Caco-2 (cell line): Measurements from ENCODE around the gene IFNW1. TPM values are rescaled to one million over a fixed set of nuclear protein-coding genes. Genes with fewer than 3 reads are reported as not detected.
A peak's percentile ranks its signal among the peaks of the same experiment; 100 is the strongest.

Source experiments
- BruUV-seq: library from RNA; stranded (reverse); fragments of 400-500 nt; replicated peaks from 2 replicates; lab custom pipeline; 2021; lab: Mats Ljungman, UMichigan
- CTCF ChIA-PET: fragments of 300-600 bp; sonication (Branson Sonifier 250); formaldehyde crosslinking; loops from one replicate; lab custom pipeline; 2022; ENCODE audit warnings: antibody characterized with exemption; lab: Charles Lee
- POLR2A ChIA-PET: fragments of 300-600 bp; sonication (Branson Sonifier 250); formaldehyde crosslinking; loops from one replicate; lab custom pipeline; 2022; ENCODE audit warnings: antibody characterized with exemption; lab: Charles Lee
- DNase-seq, 2 experiments: peaks; one replicate each; pipeline versions ENCODE4 v3.0.0 to v3.0.0-alpha.2; 2020 to 2022
- H3K27me3 ChIP-seq: replicated peaks from 2 replicates; pipeline ENCODE4 v1.6.0; 2011; ENCODE audit warnings: low read length; ENCODE audit not compliant: control insufficient read depth, insufficient read depth
- H3K36me3 ChIP-seq: 2 replicates; pipeline ENCODE4 v1.5.1; 2011; ENCODE audit warnings: low read length; ENCODE audit not compliant: control insufficient read depth, insufficient read depth
- H3K4me1 ChIP-seq: fragments of 250-450 bp; sonication (Bioruptor Pico); 2 replicates; pipeline ENCODE4 v1.5.1; 2020; ENCODE audit warnings: mild to moderate bottlenecking
- H3K4me3 ChIP-seq: 2 replicates; pipeline ENCODE4 v1.5.1; 2011; ENCODE audit warnings: low read depth, mild to moderate bottlenecking, control low read depth, low read length
- H3K9me3 ChIP-seq: fragments of 250-450 bp; sonication (Bioruptor Pico); 2 replicates; pipeline ENCODE4 v1.5.1; 2020; ENCODE audit warnings: mild to moderate bottlenecking, moderate library complexity
- H3K27ac Mint-ChIP-seq: one replicate; pipeline ENCODE4 v1.8.0; 2022; ENCODE audit warnings: mixed read lengths; ENCODE audit not compliant: unreplicated experiment
- H3K27me3 Mint-ChIP-seq: one replicate; pipeline ENCODE4 v1.8.0; 2022; ENCODE audit warnings: mixed read lengths; ENCODE audit not compliant: insufficient read depth, unreplicated experiment
- H3K36me3 Mint-ChIP-seq: one replicate; pipeline ENCODE4 v1.8.0; 2022; ENCODE audit warnings: mild to moderate bottlenecking, mixed read lengths; ENCODE audit not compliant: insufficient read depth, unreplicated experiment
- H3K4me1 Mint-ChIP-seq: one replicate; pipeline ENCODE4 v1.8.0; 2022; ENCODE audit warnings: low read depth, mixed read lengths; ENCODE audit not compliant: unreplicated experiment
- H3K4me3 Mint-ChIP-seq: one replicate; pipeline ENCODE4 v1.8.0; 2022; ENCODE audit warnings: mild to moderate bottlenecking, moderate library complexity, mixed read lengths; ENCODE audit not compliant: unreplicated experiment
- H3K9me3 Mint-ChIP-seq: one replicate; pipeline ENCODE4 v1.8.0; 2022; ENCODE audit warnings: mixed read lengths; ENCODE audit not compliant: unreplicated experiment
- CTCF ChIP-seq, 2 experiments: fragments of 200-600 bp in 1 of 2; IDR thresholded peaks; 1 replicate in 1 of 2; 2 replicates in 1 of 2; pipeline versions ENCODE4 v1.5.1 to v1.8.0; 2011 to 2022; ENCODE audit warnings: antibody characterized with exemption in 1 of 2, control low read depth in 1 of 2, inconsistent platforms in 1 of 2, low read depth in 1 of 2, low read length in 1 of 2, mild to moderate bottlenecking in 1 of 2, moderate library complexity in 1 of 2; ENCODE audit not compliant: insufficient read depth in 1 of 2, severe bottlenecking in 1 of 2, unreplicated experiment in 1 of 2
- intact Hi-C: fragments of 100-400 bp; cut with micrococcal nuclease; formaldehyde crosslinking; loops from one replicate; pipeline ENCODE4 v1.10.0; 2022; ENCODE audit not compliant: unreplicated experiment
- total RNA-seq: library from RNA; stranded (reverse); gene quantifications from 2 replicates; pipeline ENCODE4 v1.2.3, GENCODE V29; 2022

Gene IFNW1
- total RNA-seq, 1 experiment from 2014 or later: not detected

DNA sequence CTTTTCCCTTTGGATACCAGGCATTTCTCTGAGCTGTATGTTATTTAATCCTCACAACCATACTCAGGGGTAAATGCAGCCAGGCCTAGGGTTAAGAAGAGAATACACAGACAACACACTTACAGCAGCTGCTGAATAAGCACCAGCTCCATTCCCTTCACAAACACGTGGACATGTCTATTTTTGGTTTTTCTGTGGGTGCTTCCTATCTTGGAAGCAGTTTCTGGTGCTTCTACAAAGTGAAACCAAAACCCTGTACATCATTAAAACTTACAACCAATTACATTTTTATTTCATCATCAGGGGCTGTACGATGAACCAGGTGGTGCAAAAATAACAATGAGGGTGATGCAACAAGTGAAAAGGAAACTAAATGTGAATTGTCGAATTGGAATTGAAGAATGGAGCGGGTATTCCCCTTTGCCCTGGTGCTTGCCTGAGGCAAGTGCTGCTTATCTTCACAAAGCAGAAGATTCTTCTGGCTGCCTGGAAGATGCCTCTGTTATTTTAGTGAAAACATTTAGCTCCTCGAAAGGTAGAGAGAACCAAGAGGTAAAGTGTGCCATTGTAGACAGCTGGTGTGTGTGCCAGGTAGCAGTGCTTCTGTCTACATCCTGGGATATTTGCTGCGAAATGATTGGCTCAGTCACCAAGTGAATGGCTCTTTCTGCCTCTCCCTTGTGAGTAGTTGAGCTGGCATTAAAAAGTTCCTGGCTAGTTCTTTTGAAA is 45.3 kb downstream of the IFNW1 start:
- DNase-seq: peak in 1 of 2 experiments; percentile 17
- peaks cover 34% of the 10 kb centered on the region for H3K4me1 ChIP-seq
- no peaks in the 10 kb centered on the region for H3K27me3 Mint-ChIP-seq
- peak overlapping the region; percentile 55 for H3K27ac Mint-ChIP-seq
- no peak overlapping the region for H3K4me3 ChIP-seq
- CTCF ChIA-PET: interaction anchor here (1.7 kb wide), 1 partner anchor 18 kb away, joined by 4 read pairs; no protein-coding TSS in a partner anchor
- peak overlapping the region; percentile 1 for H3K4me3 Mint-ChIP-seq
- POLR2A ChIA-PET: no interaction called here
- BruUV-seq: no TSS peak
- H3K36me3 Mint-ChIP-seq: no peaks in the 10 kb centered on the region
- H3K9me3 ChIP-seq: no peaks in the 10 kb centered on the region
- H3K9me3 Mint-ChIP-seq: no peaks in the 10 kb centered on the region
- intact Hi-C loops: loop anchor here (5.0 kb wide), 1 partner anchor 474 kb away; the partner anchor contains the start of gene MLLT3
- no peak for TF ChIP-seq CTCF (IDR thresholded peaks at IDR 0.05; ENCODE audit: insufficient read depth in 1 of 2, low read depth in 1 of 2, low read length in 1 of 2, severe bottlenecking in 1 of 2, unreplicated experiment in 1 of 2)
- peaks cover 19% of the 10 kb centered on the region for H3K4me1 Mint-ChIP-seq
- no peaks in the 10 kb centered on the region for H3K36me3 ChIP-seq
- no peaks in the 10 kb centered on the region for H3K27me3 ChIP-seq

- Histone ChIP-seq H3K9me3 (no peaks in the 10 kb centered on the region), H3K4me3 (no peak overlapping the region), H3K4me1 (peaks cover 34% of the 10 kb centered on the region), H3K36me3 (no peaks in the 10 kb centered on the region), H3K27me3 (no peaks in the 10 kb centered on the region)
- ChIA-PET POLR2A (no interaction called here), CTCF (interaction anchor here (1.7 kb wide), 1 partner anchor 17 kb away, joined by 4 read pairs; no protein-coding TSS in a partner anchor)
- BruUV-seq: no TSS peak
- peaks cover 19% of the 10 kb centered on the region for H3K4me1 Mint-ChIP-seq
- peak overlapping the region; percentile 2 for H3K4me3 Mint-ChIP-seq
- peak; percentile 50 to 55 for DNase-seq
- TF ChIP-seq CTCF (IDR thresholded peaks at IDR 0.05; ENCODE audit: insufficient read depth in 1 of 2, low read depth in 1 of 2, low read length in 1 of 2, severe bottlenecking in 1 of 2, unreplicated experiment in 1 of 2): no peak
- H3K27ac Mint-ChIP-seq: peak overlapping the region; percentile 47
- H3K9me3 Mint-ChIP-seq: no peaks in the 10 kb centered on the region
- H3K36me3 Mint-ChIP-seq: no peaks in the 10 kb centered on the region
- intact Hi-C loops: loop anchor here (1.0 to 5.0 kb wide), 2 partner anchors 19 to 473 kb away; partner anchors contain the start of gene MLLT3
- no peaks in the 10 kb centered on the region for H3K27me3 Mint-ChIP-seq
These were observed 46.1 kb downstream of the IFNW1 start for GRCh38 chr9:21095561-21095960.

Other genes starting within 250 kb of the IFNW1 start
- not detected in 2 replicates for gene HACD4, start 110.2 kb downstream of the IFNW1 start, total RNA-seq
- gene IFNB1, start 63.9 kb downstream of the IFNW1 start, total RNA-seq: not detected in 2 replicates
- gene IFNA21, start 24.8 kb upstream of the IFNW1 start, total RNA-seq: not detected in 2 replicates
- gene IFNA4, start 45.8 kb upstream of the IFNW1 start, total RNA-seq: not detected in 2 replicates
- gene IFNA7, start 60.4 kb upstream of the IFNW1 start, total RNA-seq: not detected in 2 replicates
- not detected in 2 replicates for gene IFNA10, start 65.3 kb upstream of the IFNW1 start, total RNA-seq
- gene IFNA16, start 75.5 kb upstream of the IFNW1 start, total RNA-seq: not detected in 2 replicates
- not detected in 2 replicates for gene IFNA17, start 86.4 kb upstream of the IFNW1 start, total RNA-seq
- gene IFNA14, start 98.2 kb upstream of the IFNW1 start, total RNA-seq: not detected in 2 replicates
- gene IFNA5, start 163.5 kb upstream of the IFNW1 start, total RNA-seq: not detected in 2 replicates
- 13.0 and 13.5 TPM in 2 replicates for gene KLHL9, start 193.6 kb upstream of the IFNW1 start, total RNA-seq
- not detected in 2 replicates for gene IFNA6, start 209.1 kb upstream of the IFNW1 start, total RNA-seq
- gene IFNA13, start 226.2 kb upstream of the IFNW1 start, total RNA-seq: not detected in 2 replicates
- not detected in 2 replicates for gene IFNA2, start 243.6 kb upstream of the IFNW1 start, total RNA-seq